ENCODE results near the gene GPR161.
A peak's percentile ranks its signal among the peaks of the same experiment; 100 is the strongest.
"Not testable (repeated sequence)": the region's sequence is repeated elsewhere in the genome, so short reads cannot be mapped to it uniquely, and the experiment has no call there.

Gene GPR161

DNA sequence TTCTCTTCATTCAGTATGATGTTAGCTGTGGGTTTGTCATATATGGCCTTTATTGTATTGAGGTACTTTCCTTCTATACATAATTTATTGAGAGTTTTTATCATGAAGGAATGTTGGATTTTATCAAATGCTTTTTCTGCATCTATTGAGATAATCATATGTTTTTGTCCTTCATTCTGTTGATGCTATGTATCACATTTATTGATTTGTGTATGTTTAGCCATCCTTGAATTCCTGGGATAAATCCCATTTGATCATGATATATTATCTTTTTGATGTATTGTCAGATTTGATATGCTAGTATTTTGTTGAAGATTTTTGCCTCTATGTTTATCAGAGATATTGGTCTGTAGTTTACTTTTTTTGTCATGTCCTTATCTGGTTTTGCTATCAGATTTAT, 20.9 kb upstream of the GPR161 start:
- no peak overlapping the region for H3K4me3 ChIP-seq
- no peak overlapping the region for H3K27ac ChIP-seq
- TF ChIP-seq POLR2AphosphoS5 (IDR thresholded peaks at IDR 0.05; ENCODE audit: borderline replicate concordance, low read depth, low read length): no peak
- no peak for TF ChIP-seq FOXP2 (optimal IDR thresholded peaks at IDR 0.05; ENCODE audit: control extremely low read depth, extremely low read length, insufficient read depth)
- no peak for TF ChIP-seq EZH2 (IDR thresholded peaks at IDR 0.05)

DNA sequence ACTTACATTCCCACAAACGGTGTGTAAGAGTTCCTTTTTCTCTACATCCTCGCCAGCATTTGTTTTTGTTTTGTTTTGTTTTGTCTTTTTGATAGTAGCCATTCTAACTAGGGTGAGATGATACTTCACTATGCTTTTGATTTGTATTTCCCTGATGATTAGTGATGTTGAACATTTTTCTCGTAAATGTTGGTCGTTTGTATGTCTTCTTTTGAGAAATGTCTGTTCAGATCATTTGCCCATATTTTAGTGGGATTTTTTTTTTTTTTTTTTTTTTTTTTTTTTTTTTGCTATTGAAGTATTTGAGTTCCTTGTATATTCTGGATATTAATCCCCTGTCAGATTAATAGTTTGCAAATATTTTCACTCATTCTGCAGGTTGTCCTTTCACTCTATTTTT, 19.2 kb upstream of the GPR161 start:
- TF ChIP-seq EZH2 (IDR thresholded peaks at IDR 0.05) (no peak), FOXP2 (optimal IDR thresholded peaks at IDR 0.05; ENCODE audit: control extremely low read depth, extremely low read length, insufficient read depth) (no peak), POLR2AphosphoS5 (IDR thresholded peaks at IDR 0.05; ENCODE audit: borderline replicate concordance, low read depth, low read length) (no peak)
- DNase-seq (ENCODE audit: low read depth, low spot score): no peak

More for the DNA sequence above, 20.9 kb upstream of the GPR161 start:
- Histone ChIP-seq H3K9me3 (ENCODE audit: low read depth, low read length) (peaks cover 12% of the 10 kb centered on the region; the same call in 1 of the 2 replicates), H3K36me3 (ENCODE audit: insufficient read depth, low read length) (no peaks in the 10 kb centered on the region), H3K9ac (ENCODE audit: insufficient read length) (no peak overlapping the region)
- DNase-seq (ENCODE audit: low read depth, low spot score): no peak

DNA sequence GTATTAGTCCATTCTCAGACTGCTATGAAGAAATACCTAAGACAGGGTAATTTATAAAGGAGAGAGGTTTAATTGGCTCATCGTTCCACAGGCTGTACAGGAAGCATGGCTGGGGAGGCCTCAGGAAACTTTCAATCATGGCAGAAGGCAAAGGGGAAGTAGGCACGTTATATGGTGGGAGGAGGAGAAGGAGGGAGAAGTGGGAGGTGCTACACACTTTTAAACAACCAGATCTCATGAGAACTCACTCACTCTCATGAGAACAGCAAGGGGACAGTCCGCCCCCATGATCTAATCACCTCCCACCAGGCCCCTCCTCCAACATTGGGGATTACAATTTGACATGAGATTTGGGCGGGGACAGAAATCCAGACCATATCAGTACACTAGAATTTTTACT, 18.0 kb upstream of the GPR161 start:
- not testable (repeated sequence) for H3K27ac ChIP-seq; H3K9me3 ChIP-seq (ENCODE audit: low read depth, low read length); H3K36me3 ChIP-seq (ENCODE audit: insufficient read depth, low read length); H3K9ac ChIP-seq (ENCODE audit: insufficient read length); DNase-seq (ENCODE audit: low read depth, low spot score); H3K4me3 ChIP-seq

More for the DNA sequence above, 19.2 kb upstream of the GPR161 start:
- H3K9me3 ChIP-seq (ENCODE audit: low read depth, low read length): peaks cover 12% of the 10 kb centered on the region; the same call in 1 of the 2 replicates
- no peak overlapping the region for H3K4me3 ChIP-seq
- H3K9ac ChIP-seq (ENCODE audit: insufficient read length): no peak overlapping the region
- H3K36me3 ChIP-seq (ENCODE audit: insufficient read depth, low read length): no peaks in the 10 kb centered on the region
- H3K27ac ChIP-seq: no peak overlapping the region

DNA sequence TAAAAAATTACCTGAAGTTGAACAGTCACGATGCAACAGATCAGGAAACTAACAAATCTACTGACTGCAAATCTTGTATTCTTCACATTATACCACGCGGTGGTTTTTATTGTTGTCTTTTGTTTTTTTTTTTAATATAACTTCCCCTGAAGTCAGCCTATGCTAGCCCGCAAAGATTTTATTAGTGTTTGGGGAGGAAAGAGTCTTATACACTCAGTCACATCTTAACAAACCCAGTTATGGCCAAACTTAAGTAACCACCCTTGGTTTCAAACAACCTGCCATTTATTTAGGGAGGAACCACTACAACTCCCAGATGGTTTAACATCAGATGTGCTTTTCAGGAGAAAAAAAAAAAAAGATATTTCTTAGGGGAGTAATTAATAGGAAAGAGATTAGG, 15.2 kb upstream of the GPR161 start:
- no peak for DNase-seq (ENCODE audit: low read depth, low spot score)
- no peaks in the 10 kb centered on the region for H3K36me3 ChIP-seq (ENCODE audit: insufficient read depth, low read length)
- no peak overlapping the region for H3K4me3 ChIP-seq
- no peak overlapping the region for H3K9ac ChIP-seq (ENCODE audit: insufficient read length)
- no peak overlapping the region for H3K27ac ChIP-seq
- TF ChIP-seq FOXP2 (optimal IDR thresholded peaks at IDR 0.05; ENCODE audit: control extremely low read depth, extremely low read length, insufficient read depth) (no peak), EZH2 (IDR thresholded peaks at IDR 0.05) (no peak)
- no peaks in the 10 kb centered on the region for H3K9me3 ChIP-seq (ENCODE audit: low read depth, low read length)

DNA sequence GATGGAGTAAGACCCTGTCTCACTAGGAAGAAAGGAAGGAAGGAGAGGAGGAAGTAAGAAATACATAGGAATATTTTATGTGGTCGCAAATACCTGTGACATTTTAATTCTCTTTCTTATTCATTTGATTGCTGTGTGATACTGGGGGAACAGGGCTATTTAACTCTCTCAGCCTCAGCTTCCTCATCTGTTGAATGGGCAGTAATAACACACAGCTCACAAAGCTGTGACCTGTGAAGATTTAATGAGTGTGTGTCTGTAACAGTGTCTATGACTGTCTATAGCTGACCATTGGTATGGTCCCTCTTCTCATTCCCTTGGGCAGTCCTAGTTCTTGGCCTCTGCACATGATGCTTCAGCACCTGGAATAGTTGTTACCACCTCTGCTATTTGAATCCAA, 13.6 kb upstream of the GPR161 start:
- no peak for DNase-seq (ENCODE audit: low read depth, low spot score)
- no peak for TF ChIP-seq POLR2AphosphoS5 (IDR thresholded peaks at IDR 0.05; ENCODE audit: borderline replicate concordance, low read depth, low read length)
- no peak for TF ChIP-seq FOXP2 (optimal IDR thresholded peaks at IDR 0.05; ENCODE audit: control extremely low read depth, extremely low read length, insufficient read depth)
- TF ChIP-seq EZH2 (IDR thresholded peaks at IDR 0.05): no peak
- no peaks in the 10 kb centered on the region for H3K9me3 ChIP-seq (ENCODE audit: low read depth, low read length)
- H3K9ac ChIP-seq (ENCODE audit: insufficient read length): no peak overlapping the region
- no peak overlapping the region for H3K4me3 ChIP-seq
- no peaks in the 10 kb centered on the region for H3K36me3 ChIP-seq (ENCODE audit: insufficient read depth, low read length)
- no peak overlapping the region for H3K27ac ChIP-seq

DNA sequence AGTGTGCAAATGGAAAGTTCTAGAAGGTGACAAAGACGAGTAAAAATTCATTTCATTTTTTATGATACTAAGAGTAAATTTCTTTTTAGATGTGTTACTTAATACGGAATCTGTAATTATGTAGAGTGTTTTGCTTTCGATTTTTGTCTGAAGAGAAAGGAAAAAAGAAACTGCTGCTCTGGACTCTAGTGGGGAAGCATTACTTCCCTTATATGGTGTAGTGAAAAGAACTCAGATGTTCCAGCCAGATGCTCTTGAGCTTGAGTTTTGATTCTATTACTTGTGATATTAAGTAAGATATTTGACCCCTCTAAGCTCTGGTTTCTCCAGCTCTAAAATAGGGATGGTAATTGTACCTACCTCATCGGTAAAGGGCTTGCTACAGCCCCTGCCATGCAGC, 12.2 kb upstream of the GPR161 start:
- H3K9ac ChIP-seq (ENCODE audit: insufficient read length): no peak overlapping the region
- 0 out of 2 replicates have a peak overlapping the region, but pooled peaks have one; percentile 42 for H3K27ac ChIP-seq
- TF ChIP-seq POLR2AphosphoS5 (IDR thresholded peaks at IDR 0.05; ENCODE audit: borderline replicate concordance, low read depth, low read length) (no peak), FOXP2 (optimal IDR thresholded peaks at IDR 0.05; ENCODE audit: control extremely low read depth, extremely low read length, insufficient read depth) (no peak), EZH2 (IDR thresholded peaks at IDR 0.05) (no peak)
- no peaks in the 10 kb centered on the region for H3K36me3 ChIP-seq (ENCODE audit: insufficient read depth, low read length)
- no peaks in the 10 kb centered on the region for H3K9me3 ChIP-seq (ENCODE audit: low read depth, low read length)
- no peak for DNase-seq (ENCODE audit: low read depth, low spot score)
- H3K4me3 ChIP-seq: no peak overlapping the region

DNA sequence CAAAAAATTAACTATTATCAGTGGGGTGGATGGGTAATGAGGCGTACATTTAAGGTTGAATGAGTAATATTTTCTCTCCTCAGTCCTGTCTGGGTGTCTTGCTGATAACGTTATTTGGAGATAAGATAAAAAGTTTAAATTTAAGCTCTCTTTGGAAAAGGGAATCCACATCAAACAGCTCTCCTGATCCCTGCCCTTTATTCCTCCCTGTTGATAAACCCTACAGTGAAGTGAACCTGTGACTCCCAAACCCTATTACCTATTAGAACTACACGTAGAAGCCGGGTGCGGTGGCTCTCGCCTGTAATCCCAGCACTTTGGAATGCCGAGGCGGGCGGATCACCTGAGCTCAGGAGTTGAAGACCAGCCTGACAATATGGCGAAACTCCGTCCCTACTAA, 9.9 kb upstream of the GPR161 start:
- no peak overlapping the region for H3K27ac ChIP-seq

DNA sequence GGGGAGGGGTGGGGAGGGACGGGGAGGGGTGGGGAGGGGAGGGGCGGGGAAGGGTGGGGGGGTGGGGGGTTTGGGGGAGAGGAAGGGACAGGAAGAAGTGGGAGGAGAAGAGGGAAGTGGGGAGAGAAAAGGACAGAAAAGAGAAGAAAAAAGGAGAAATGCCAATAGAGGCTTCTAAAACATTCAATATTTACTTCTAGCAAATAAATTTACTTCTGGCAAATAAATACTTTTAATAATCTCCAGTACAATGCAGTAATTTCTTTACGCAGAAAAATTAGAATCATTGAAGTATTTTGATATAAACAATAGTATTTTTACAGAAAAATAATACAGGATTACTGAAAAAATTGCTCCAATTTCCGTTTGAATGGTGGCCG, 9.4 kb upstream of the GPR161 start:
- DNase-seq (ENCODE audit: low read depth, low spot score): no peak
- no peak overlapping the region for H3K27ac ChIP-seq
- TF ChIP-seq POLR2AphosphoS5 (IDR thresholded peaks at IDR 0.05; ENCODE audit: borderline replicate concordance, low read depth, low read length) (no peak), EZH2 (IDR thresholded peaks at IDR 0.05) (no peak), FOXP2 (optimal IDR thresholded peaks at IDR 0.05; ENCODE audit: control extremely low read depth, extremely low read length, insufficient read depth) (no peak)

More for the DNA sequence above, 9.9 kb upstream of the GPR161 start:
- H3K9me3 ChIP-seq (ENCODE audit: low read depth, low read length): no peaks in the 10 kb centered on the region
- H3K36me3 ChIP-seq (ENCODE audit: insufficient read depth, low read length): no peaks in the 10 kb centered on the region
- no peak overlapping the region for H3K9ac ChIP-seq (ENCODE audit: insufficient read length)
- H3K4me3 ChIP-seq: no peak overlapping the region
- no peak for DNase-seq (ENCODE audit: low read depth, low spot score)
- TF ChIP-seq EZH2 (IDR thresholded peaks at IDR 0.05) (no peak), POLR2AphosphoS5 (IDR thresholded peaks at IDR 0.05; ENCODE audit: borderline replicate concordance, low read depth, low read length) (no peak), FOXP2 (optimal IDR thresholded peaks at IDR 0.05; ENCODE audit: control extremely low read depth, extremely low read length, insufficient read depth) (no peak)

More for the DNA sequence above, 9.4 kb upstream of the GPR161 start:
- H3K4me3 ChIP-seq: no peak overlapping the region
- H3K9ac ChIP-seq (ENCODE audit: insufficient read length): no peak overlapping the region
- H3K36me3 ChIP-seq (ENCODE audit: insufficient read depth, low read length): no peaks in the 10 kb centered on the region
- H3K9me3 ChIP-seq (ENCODE audit: low read depth, low read length): no peaks in the 10 kb centered on the region

Measured in SK-N-MC (cell line).